HG03565 (cell line): Measurements from ENCODE around the gene TCEAL9.
A peak's percentile ranks its signal among the peaks of the same experiment; 100 is the strongest.
"Not testable (repeated sequence)": the region's sequence is repeated elsewhere in the genome, so short reads cannot be mapped to it uniquely, and the experiment has no call there.

Experiments used
- ATAC-seq: cut with Tn5 transposase; IDR thresholded peaks from one replicate; pipeline ENCODE4 v1.9.1; 2021; ENCODE audit warnings: mild to moderate bottlenecking, moderate library complexity; ENCODE audit not compliant: unreplicated experiment

The TCEAL9 gene

DNA sequence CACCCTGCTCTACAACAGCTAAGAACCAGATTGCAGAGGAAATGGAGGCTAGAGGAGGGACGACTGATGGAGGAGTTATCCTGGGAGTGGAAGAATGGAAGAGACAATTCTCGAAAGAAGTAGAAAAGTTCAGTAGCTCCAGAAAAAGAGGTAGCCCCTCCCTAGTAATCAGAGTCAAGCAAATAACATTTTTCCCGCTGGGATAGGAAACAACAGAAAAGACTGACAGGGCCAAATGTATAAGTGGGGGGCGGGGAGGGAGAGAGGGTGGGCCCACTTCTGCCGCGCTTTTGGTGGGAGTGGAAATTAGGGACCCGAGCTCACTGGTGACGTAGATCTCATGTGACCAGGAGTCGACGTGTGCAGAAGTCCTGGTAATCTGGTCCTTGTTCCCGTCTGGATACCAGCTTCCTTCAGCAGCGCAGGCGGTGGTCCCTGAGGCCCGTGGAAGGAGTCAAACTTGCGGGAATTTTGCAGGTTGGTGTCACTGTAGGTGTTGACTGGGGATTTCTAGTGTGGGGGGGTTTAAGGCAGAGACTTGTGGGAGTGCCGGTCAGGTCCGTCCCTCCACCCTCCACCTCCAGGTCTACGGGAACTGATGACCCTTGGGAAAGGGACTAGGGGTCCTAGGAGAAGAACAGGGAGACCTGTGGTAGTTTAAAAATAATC is at the start of gene TCEAL9:
Gene TCEAL9, plus strand, starts transcription at position 377 of the 669 bp plus-strand sequence. CDS start 1,179 bp downstream, outside the sequence.
- ATAC-seq = no peak

- no peak for ATAC-seq
Measured at GRCh38 chrX:103309860-103310554, 46.3 kb upstream of the TCEAL9 start.

- peak; percentile 92 for ATAC-seq
Measured at GRCh38 chrX:103310555-103311398, 45.5 kb upstream of the TCEAL9 start, which contains the start of gene BEX2. Gene BEX2, minus strand, starts transcription at chrX:103310990. Its CDS starts 1,014 bp downstream, at chrX:103309976.

DNA sequence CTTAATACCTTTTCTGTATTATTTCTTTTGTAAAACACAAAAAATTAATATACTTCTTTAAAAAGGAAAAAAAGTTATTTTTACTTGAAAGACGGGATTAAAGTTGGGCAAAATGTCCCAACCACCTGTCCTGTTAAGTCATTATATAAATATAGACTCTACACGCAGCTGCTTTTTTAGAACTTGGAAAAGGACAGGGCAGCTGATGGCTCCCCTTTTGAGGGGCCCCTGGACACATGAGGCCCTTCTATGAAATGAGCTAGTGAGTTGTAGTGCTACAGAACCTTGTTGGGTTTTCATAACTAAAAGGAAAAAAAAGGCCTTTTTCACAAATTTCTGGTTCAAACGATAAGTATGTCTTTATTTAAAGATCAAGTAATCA is 44.9 kb upstream of the TCEAL9 start:
- ATAC-seq = no peak

GRCh38 chrX:103329991-103330390 is 26.3 kb upstream of the TCEAL9 start, which contains the start of gene TCEAL7:
Gene TCEAL7, plus strand, starts transcription at chrX:103330239. Its CDS starts 1,165 bp downstream, at chrX:103331404.
- no peak for ATAC-seq

GRCh38 chrX:103330681-103331288 is 25.5 kb upstream of the TCEAL9 start:
- no peak for ATAC-seq

DNA sequence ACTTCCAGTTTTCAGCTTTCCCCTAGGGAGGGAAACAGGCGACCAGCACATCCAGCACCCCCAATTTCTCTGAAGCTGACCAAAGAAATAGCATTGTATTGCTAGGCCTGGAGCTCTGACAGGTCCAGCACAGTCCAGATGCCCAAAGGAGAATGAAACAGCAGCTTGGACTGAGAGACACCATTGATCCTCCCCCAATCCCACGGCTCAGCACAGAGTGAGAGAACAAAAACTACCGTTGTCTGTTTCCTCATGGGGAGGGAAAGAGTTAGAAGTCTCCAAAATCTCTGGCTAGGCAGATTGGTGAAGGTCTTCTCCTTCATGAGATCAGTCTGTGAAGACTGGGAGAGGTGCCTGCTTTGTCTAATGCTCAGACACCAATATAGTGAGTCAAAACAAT is 17.6 kb upstream of the TCEAL9 start:
- no peak for ATAC-seq

GRCh38 chrX:103343105-103343504 is 13.2 kb upstream of the TCEAL9 start:
- ATAC-seq = no peak

DNA sequence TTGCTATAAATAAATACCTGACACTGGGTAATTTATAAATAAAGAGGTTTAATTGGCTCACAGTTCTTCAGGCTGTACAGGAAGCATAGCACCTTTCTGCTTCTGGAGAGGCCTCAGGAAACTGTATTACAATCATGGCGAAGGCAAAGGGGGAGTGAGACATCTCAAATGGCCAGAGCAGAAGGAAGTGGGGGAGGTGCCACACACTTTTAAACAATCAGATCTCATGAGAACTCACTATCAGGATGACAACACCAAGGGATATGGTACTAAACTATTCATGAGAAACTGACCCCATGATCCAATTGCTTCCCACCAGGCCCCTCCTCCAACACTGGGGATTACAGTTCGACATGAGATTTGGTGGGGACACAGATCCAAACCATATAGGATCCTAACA is 11.7 kb upstream of the TCEAL9 start:
- ATAC-seq = no peak

DNA sequence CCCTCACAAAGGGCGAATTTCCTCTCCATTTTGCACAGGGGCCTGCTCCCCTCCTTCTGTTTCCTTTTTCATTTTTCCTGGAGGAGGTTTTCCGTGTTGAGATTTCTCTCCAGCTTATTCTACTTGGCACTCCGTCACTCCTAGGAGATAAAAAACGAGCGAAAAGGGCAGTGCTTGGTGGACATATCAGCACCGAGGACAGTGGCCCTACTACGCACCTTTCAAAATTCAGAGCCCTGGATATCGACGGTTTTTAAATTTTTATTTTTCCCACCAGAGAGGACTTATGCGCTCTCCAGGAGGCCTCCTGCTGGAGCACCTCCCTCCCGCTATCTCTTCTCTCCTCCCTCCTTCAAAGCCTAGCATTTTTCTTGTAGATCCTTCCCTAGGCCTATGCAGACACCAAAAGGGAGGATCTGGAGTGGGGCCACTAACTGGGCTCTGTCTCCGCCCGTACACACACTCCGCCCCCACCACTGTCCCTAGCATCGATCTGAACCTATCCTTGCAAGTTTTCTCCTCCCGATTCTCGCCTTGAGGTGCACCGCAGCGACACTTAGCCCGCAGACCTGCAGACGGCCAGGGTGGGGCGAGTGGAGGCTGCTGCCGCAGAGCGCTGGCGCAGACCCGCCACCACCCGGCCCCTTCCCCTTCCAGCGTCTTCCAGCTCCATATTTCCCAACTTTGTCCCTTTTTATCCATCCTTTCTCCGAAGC is 8.5 kb upstream of the TCEAL9 start:
- no peak for ATAC-seq

GRCh38 chrX:103356858-103357257 is 552 bp downstream of the TCEAL9 start:
- ATAC-seq = no peak

- ATAC-seq = no peak
Measured at GRCh38 chrX:103357871-103358270, 1.6 kb downstream of the TCEAL9 start.

- not testable (repeated sequence) for ATAC-seq
Measured at GRCh38 chrX:103359605-103360004, 3.3 kb downstream of the TCEAL9 start.

DNA sequence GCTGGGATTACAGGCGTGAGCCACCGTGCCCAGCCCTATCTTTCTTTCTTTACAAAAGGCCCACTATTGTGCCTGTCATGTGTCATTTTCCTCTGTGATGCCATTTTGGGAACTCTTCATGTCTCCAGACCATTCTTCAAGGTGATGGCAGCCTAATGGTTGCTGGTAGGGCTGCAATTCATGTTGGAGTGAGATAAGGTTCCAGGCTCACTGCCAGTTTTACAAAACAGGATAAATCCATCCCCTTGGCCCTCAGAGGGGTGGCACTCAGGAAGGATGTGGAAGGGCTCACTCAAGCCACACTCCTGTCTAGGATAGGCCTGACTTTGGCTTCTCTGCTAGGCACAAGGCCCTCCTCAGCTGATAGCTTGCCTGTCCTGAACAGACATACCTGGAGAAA is 3.8 kb downstream of the TCEAL9 start:
- no peak for ATAC-seq

DNA sequence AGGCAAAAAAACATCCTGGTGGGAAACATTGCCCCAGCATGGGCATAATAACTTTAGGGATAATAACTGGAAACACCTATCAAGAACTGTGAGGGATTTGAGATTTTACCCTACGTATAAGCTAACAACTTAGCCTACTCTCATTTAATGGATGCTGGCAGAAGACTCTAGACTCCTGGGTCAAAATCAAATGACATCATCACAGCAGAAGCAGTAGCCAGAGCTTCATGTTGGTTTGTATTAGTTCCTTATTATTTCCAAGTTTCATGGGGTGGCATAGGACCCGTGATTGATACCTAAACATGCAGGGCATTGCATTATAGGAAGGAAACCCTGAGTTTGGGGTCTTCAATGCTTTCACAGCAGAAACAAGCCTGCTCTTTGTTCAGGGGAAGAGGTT is 4.6 kb downstream of the TCEAL9 start:
- no peak for ATAC-seq

- ATAC-seq = no peak
Measured at GRCh38 chrX:103361798-103362197, 5.5 kb downstream of the TCEAL9 start.

DNA sequence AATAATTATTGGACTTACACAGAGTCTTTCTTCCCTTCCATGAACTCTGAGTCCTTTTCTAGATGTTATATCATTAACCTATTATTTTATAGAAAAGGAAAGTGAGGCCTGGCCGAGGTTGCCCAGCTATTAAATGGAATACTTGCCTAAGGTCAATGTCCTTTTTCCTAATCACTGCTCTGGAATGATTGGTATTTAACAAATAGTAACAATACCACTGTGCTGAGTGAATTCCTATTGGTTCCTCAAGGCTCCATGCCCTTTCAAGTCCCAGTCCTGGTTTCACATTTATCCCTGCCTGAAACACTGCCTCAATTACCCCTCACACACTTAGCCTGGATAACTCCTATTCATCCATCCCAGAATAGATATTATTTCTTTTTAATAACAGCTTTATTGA is 6.2 kb downstream of the TCEAL9 start:
- no peak for ATAC-seq

GRCh38 chrX:103363046-103363445 is 6.7 kb downstream of the TCEAL9 start:
- no peak for ATAC-seq

DNA sequence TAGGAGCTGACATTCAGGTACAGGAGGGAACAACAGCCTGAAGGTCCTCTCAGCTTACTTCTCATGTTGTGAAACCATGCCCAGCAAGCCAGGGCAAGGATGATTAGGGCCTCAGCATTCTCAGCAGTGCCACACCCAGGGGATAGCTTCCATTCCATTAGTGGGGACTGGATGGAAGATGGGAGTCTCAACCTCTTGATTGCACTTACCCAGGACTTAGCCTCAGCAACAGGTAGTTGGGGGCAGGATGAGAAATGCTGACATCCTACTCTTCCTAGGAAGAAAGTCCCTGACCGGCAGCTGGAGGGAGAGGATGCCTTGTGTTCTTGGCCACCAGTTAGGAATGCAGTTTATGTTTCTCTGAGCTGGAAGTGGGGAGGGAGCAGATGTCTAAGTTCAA is 11.2 kb downstream of the TCEAL9 start:
- no peak for ATAC-seq

DNA sequence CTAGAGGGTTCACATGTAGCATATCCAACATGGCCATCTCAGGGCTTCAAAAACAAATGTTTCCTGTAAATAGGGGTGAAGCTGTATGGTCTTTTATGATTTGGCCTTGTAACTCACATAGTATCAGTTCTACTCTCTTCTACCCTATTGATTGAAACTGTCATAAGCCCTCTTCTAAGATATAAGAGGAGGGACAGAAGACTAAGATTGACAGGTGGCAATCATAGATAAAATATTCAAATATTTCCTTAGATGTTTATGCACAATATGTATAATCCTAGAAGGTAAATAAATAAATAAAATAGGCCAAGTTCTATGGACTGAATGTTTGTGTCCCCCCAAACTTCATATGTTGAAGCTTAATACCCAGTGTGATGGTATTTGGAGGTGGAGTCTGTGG is 13.2 kb downstream of the TCEAL9 start:
- no peak for ATAC-seq
